HG03280 (cell line): ENCODE measurements around the gene YWHAG.
A peak's percentile ranks its signal among the peaks of the same experiment; 100 is the strongest.
"Not testable (repeated sequence)": the region's sequence is repeated elsewhere in the genome, so short reads cannot be mapped to it uniquely, and the experiment has no call there.

Experiments used
- ATAC-seq: cut with Tn5 transposase; IDR thresholded peaks from one replicate; pipeline ENCODE4 v1.9.1; 2021; ENCODE audit warnings: mild to moderate bottlenecking, moderate library complexity; ENCODE audit not compliant: unreplicated experiment

The YWHAG gene

DNA sequence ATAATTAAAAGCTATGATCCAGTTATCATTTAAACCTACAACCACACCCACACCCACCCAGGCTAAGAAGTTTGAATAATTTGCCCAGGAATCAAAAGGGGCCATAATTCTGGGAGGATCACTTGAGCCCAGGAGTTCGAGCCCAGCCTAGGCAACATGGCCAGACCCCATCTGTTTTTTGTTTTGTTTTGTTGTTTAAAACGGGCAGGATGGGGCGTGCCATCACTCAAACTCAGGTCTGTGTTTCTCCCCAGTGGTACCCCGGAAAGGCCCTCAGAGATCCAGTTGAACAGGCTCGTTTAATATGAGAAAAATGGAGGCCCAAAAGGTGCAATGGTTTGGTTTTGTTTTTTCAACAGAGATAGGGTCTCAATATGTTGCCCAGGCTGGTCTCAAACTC is 33.0 kb downstream of the YWHAG start:
- no peak for ATAC-seq

DNA sequence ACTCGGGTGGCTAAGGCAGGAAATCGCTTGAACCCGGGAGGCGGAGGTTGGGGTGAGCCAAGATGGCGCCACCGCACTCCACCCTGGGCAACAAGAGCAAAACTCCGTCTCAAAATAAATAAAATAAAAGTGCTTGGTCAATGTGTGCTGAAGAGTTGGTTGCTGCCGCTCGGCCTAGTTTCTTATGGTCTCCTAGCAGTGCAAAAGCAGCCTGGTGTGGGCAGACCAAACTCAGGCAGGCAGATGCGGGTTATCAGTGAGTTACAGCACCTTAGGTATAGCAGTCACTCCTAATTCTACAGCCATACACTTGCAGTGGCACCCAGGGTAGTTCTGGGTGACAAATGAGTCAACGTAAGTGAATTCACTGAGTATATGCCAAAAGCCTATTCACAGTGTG is 33.7 kb downstream of the YWHAG start:
- no peak for ATAC-seq

- ATAC-seq = peak; percentile 42
Measured at GRCh38 chr7:76318488-76319353, 40.1 kb downstream of the YWHAG start.

- peak; percentile 91 for ATAC-seq
Measured at GRCh38 chr7:76317782-76318487, 40.9 kb downstream of the YWHAG start.

DNA sequence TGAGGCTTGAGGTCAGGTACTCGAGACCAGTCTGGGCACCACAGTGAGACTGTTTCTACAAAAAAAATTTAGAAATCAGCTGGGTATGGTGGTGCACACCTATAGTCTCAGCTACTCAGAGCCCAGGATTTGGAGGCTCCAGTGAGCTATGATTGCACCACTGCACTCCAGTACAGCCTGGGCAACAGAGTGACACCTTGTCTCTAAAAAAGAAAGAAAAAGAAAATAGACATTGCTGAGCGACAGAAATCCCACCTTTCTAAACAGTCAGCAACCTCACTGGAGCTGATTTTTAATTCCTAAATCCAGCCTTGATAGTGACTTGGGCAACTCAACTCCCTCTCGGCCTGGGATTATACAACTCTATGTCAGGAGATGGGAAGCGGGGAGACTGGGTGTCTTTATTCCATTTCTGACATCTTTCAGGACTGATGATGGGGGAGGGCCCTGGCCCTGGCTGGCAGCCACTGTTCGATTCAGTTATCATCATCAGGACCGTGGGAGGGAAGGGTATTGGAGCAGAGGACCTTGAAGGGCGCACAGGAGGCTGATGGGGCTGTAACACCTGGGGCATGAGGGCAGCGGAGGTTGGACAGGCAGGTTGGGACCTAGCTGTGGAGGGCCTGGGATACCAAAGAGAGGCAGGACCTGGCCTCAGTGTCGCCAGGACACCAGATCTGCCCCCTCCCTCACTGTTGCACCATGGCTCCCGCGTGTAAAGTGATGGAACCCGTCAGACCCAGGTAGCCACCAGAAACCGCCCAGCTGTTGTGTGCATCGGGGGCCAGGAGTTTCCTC is 41.6 kb downstream of the YWHAG start:
- ATAC-seq = no peak

- no peak for ATAC-seq
Measured at GRCh38 chr7:76315364-76315763, 43.4 kb downstream of the YWHAG start.

DNA sequence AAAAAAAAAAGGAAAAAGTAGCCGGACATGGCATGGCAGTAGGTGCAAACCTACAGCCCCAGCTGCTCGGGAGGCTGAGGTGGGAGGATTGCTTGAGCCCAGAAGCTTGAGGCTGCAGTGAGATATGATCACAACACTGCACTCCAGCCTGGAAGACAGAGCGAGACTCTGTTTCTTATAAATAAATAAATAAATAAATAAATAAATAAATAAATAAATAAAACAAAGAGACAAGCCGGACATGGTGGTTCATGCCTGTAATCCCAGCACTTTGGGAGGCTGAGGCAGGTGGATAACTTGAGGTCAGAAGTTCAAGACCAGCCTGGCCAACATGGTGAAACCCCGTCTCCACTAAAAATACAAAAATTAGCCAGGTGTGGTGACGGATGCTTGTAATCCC is 44.1 kb downstream of the YWHAG start:
- not testable (repeated sequence) for ATAC-seq

DNA sequence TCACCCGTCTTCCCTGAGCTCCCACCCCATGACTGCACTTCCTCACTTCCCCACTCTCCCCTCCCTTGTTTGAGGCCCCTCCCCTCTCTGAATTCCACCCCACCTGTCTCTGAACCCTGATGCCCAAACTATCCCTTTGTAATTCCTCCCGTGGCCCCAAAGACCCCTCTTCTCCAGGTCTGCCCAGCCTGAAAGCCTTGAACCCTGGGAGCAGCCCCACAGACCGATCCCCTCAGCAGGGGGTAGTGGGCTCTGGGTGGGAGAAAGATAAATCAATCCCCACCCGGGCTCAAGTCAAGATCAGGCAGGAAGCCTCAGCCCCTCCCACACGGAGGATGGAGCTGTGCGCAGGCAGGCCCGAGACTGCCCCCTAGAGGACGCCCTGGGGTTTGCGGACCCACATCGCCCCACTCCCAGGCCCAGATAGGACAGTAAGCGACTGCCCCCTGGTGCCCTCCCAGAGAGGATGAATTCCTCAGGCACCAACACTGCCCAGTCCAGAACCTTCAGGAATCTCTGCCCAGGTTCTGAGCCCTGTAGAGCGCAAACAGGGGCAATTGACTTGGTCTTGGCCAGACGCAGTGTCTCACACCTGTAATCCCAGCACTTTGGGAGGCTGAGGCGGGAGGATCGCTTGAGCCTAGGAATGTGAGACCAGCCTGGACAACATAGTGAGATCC is 44.6 kb downstream of the YWHAG start:
- peak; percentile 40 for ATAC-seq

DNA sequence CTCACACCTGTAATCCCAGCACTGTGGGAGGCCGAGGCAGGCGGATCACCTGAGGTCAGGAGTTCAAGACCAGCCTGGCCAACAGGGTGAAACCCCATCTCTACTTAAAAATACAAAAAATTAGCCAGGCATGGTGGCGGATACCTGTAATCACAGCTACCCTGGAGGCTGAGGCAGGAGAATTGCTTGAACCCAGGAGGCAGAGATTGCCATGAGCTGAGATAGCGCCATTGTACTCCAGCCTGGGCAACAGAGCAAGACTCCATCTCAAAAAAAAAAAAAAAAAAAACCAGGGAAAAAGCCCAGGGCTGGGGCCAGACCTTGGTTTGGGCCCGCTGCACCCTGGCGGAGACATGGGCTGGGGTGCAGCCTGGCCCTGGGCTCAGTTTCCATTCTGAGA is 47.0 kb downstream of the YWHAG start:
- not testable (repeated sequence) for ATAC-seq

DNA sequence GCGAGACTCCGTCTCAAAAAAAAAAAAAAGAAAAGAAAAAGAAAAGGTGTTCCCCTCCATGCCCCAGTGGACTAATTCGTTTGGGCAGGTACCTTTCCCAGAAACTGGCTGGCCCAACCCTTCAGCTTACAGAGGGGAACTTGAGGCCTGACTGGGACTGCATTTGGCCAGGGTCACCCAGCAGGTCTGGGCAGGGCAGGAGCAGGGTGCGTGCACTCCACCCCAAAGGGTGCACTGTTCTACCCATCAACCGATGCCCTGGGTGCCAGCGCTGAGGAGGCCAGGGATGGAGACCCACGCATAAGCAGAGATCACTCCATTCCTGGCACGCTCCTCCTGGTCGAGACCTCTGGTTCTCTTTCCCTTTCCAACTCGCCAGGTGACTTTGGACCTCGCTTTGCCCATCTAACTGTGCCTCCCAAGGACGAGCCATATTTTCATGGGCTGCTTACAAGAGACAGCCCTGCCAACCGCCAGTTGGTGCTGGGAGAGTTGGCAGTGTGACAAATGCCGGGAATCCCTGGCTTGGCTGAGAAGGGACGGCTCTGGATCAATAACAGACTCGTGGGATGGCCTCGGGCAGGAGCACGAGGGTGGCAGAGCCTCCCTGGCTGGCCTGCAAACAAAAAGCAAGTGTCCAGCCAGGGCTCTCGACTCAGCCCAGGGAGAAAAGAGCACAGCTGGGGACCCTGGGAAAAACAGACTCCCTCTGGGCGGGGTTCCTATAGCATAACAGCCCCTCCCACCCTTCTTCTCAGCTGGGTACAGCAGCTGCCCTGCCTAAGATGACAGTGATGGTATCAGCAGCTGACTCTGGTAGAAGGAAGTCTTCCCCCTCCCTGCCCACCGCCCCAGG is 48.5 kb downstream of the YWHAG start:
- no peak for ATAC-seq

DNA sequence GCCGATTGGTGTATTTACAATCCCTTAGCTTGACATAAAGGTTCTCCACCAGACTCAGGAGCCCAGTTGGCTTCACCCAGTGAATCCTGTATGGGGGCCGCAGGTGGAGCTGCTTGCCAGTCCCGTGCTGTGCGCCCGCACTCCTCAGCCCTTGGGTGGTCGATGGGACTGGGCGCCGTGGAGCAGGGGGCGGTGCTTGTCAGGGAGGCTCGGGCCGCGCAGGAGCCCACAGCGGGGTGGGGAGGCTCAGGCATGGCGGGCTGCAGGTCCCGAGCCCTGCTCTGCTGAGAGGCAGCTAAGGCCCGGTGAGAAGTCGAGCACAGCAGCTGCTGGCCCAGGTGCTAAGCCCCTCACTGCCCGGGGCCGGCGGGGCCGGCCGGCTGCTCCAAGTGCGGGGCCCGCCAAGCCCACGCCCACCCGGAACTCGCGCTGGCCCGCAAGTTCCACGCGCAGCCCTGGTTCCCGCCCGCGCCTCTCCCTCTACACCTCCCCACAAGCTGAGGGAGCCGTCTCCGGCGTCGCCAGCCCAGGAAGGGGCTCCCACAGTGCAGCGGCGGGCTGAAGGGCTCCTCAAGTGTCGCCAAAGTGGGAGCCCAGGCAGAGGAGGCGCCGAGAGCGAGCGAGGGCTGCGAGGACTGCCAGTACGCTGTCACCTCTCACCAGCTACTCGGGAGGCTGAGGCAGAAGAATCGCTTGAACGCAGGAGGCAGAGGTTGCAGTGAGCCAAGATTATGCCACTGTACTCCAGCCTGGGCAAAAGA is 49.3 kb downstream of the YWHAG start:
- ATAC-seq = not testable (repeated sequence)

DNA sequence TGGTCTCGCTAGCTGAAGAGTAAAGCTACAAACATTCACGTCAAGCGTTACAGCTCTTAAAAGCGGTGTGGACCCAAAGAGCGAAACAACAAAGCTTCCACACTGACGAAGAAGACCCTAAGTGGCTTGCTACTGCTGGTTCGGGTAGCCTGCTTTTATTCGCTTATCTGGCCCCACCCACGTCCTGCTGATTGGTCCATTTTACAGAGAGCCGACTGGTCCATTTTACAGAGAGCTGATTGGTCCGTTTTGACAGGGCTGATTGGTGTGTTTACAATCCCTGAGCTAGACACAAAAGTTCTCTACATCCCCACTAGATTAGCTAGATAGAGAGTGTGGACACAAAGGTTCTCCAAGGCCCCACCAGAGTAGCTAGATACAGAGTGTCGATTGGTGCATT is 49.9 kb downstream of the YWHAG start:
- ATAC-seq = not testable (repeated sequence)

DNA sequence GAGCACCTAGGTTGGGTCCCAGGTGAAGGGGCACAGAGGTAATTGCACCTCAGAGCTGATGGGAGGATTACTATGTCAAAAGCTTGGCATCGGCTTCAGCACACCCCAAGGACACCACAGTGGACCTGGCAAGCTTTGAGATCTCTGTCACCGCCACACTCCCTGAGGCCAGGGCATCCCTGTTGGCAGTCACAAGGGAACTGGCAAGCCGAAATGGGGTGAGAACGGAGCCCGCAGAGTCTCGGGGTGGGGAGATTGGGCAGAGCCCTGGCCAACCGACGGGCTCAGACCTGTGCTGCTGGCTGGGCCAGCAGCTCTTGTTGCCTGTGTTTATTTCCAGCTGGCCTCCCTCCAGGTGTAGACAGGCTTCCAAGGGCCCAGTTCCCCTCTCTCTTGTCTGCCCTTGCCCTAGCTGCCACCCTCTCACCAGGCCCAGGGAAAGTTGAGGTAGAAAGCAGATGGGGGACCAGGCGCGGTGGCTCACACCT is 53.9 kb downstream of the YWHAG start:
- no peak for ATAC-seq

- no peak for ATAC-seq
Measured at GRCh38 chr7:76303202-76304147, 55.3 kb downstream of the YWHAG start.

GRCh38 chr7:76302347-76303201 is 56.2 kb downstream of the YWHAG start, which contains the start of gene HSPB1:
Gene HSPB1, plus strand, starts transcription at chr7:76302673. Its CDS starts 40 bp downstream, at chr7:76302713.
- ATAC-seq = peak; percentile 57

DNA sequence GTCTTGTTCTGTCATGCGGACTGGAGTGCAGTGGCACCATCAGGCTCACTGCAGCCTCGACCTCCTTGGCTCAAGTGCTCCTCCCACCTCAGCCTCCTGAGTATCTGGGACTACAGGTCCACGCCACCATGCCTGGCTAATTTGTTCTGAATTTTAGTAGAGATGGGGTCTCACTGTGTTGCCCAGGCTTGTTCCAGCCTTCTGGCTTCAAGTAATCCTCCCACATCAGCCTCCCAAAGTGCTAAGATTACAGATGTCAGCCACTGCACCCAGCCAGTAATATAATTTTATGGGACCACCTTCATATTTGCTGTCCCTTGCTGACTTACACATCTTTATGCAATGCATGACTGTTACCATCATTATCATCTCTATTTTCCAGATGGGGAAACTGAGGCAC is 57.8 kb downstream of the YWHAG start:
- no peak for ATAC-seq
